Mesendoderm (in vitro differentiated cells): Measurements from ENCODE around the gene KIF18A.

Source experiments
- DNase-seq: peaks from one replicate; pipeline ENCODE4 v3.0.0; 2013
- H2AK5ac ChIP-seq: 2 replicates; pipeline ENCODE4 v1.6.1; 2013; ENCODE audit warnings: low read length, inconsistent platforms
- H2BK120ac ChIP-seq: 2 replicates; pipeline ENCODE4 v1.6.1; 2013; ENCODE audit warnings: low read depth, mild to moderate bottlenecking, low read length, moderate library complexity, mixed read lengths
- H2BK15ac ChIP-seq: replicated peaks from 2 replicates; pipeline ENCODE4 v1.6.1; 2013; ENCODE audit warnings: low read depth, mild to moderate bottlenecking, moderate library complexity
- H2BK5ac ChIP-seq: 2 replicates; pipeline ENCODE4 v1.6.1; 2013; ENCODE audit warnings: low read length, inconsistent platforms
- H3K18ac ChIP-seq: 2 replicates; pipeline ENCODE4 v1.6.1; 2013; ENCODE audit warnings: mild to moderate bottlenecking, low read length, mixed read lengths
- H3K23ac ChIP-seq: one replicate; pipeline ENCODE4 v1.6.1; 2013; ENCODE audit warnings: low read length
- H3K27ac ChIP-seq: 2 replicates; pipeline ENCODE4 v1.5.1; 2013; ENCODE audit warnings: low read depth, mild to moderate bottlenecking, inconsistent platforms, low read length, moderate library complexity
- H3K27me3 ChIP-seq: 2 replicates; pipeline ENCODE4 v1.6.1; 2013; ENCODE audit warnings: low read length, control low read depth, mild to moderate bottlenecking, inconsistent platforms; ENCODE audit not compliant: insufficient read depth, poor library complexity
- H3K36me3 ChIP-seq: 2 replicates; pipeline ENCODE4 v1.6.1; 2013; ENCODE audit warnings: low read length, inconsistent platforms; ENCODE audit not compliant: control insufficient read depth, insufficient read depth
- H3K4ac ChIP-seq: one replicate; pipeline ENCODE4 v1.6.1; 2013; ENCODE audit warnings: low read depth, mild to moderate bottlenecking, low read length, moderate library complexity
- H3K4me1 ChIP-seq: 2 replicates; pipeline ENCODE4 v1.6.1; 2013; ENCODE audit warnings: low read depth, low read length, inconsistent platforms; ENCODE audit not compliant: control insufficient read depth
- H3K4me2 ChIP-seq: 2 replicates; pipeline ENCODE4 v1.6.1; 2013; ENCODE audit warnings: low read length
- H3K4me3 ChIP-seq: 2 replicates; pipeline ENCODE4 v1.5.1; 2013; ENCODE audit warnings: mild to moderate bottlenecking, low read length
- H3K56ac ChIP-seq: one replicate; pipeline ENCODE4 v1.6.1; 2013; ENCODE audit warnings: low read length
- H3K79me1 ChIP-seq: 2 replicates; pipeline ENCODE4 v1.6.1; 2013; ENCODE audit warnings: low read length, inconsistent platforms
- H3K79me2 ChIP-seq: 2 replicates; pipeline ENCODE4 v1.6.1; 2013; ENCODE audit warnings: mild to moderate bottlenecking, low read length; ENCODE audit not compliant: control insufficient read depth, insufficient read depth
- H3K9ac ChIP-seq: 2 replicates; pipeline ENCODE4 v1.6.1; 2013; ENCODE audit warnings: low read length, inconsistent platforms
- H4K5ac ChIP-seq: one replicate; pipeline ENCODE4 v1.6.1; 2013; ENCODE audit warnings: low read length
- H4K8ac ChIP-seq: one replicate; pipeline ENCODE4 v1.6.1; 2013; ENCODE audit warnings: low read depth, mild to moderate bottlenecking, control low read depth, low read length, moderate library complexity
- WGBS: extraction: QIAGEN DNeasy Blood & Tissue Kit; methylation state at CpG from one replicate; pipeline ENCODE4 v1.1.7; 2013; ENCODE audit warnings: low lambda C conversion rate, missing lambda C conversion rate; ENCODE audit not compliant: insufficient coverage; ENCODE audit errors: extremely low coverage; 5-methylcytosine and 5-hydroxymethylcytosine counted together

The KIF18A gene

DNA sequence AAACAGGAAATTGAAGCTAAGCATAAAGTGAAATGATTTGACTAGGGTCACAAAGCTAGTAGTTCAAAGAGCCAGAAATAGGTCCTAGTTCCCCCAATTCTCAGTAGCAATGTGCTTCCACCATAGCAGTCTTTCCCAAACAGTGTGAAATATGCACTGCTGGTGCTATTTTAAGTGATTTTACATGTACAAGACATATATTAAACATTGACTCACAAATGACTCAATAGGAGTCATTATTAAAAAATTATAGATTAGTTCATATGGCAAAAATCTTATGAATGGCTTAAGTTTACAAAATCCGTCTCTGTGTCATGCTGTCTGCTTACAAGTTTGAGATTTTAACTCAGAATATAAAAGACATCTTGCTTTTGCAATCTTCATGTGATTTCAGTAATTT, 21.4 kb downstream of the KIF18A start:
- Histone ChIP-seq H3K4ac (no peak overlapping the region), H3K79me2 (no peaks in the 10 kb centered on the region), H3K56ac (no peak overlapping the region), H3K27me3 (no peaks in the 10 kb centered on the region), H2BK5ac (no peak overlapping the region), H3K4me2 (no peak overlapping the region), H2AK5ac (no peak overlapping the region), H3K4me1 (no peaks in the 10 kb centered on the region), H3K4me3 (no peak overlapping the region), H3K27ac (no peak overlapping the region), H3K36me3 (no peaks in the 10 kb centered on the region), H3K79me1 (no peaks in the 10 kb centered on the region), H3K18ac (no peak overlapping the region), H4K8ac (no peak overlapping the region), H3K23ac (no peak overlapping the region), H3K9ac (no peak overlapping the region), H2BK15ac (no peak overlapping the region), H4K5ac (no peak overlapping the region), H2BK120ac (no peak overlapping the region)
- DNase-seq, result no peak
- WGBS, result no CpG with 5 or more reads among the region's 1 CpG

- Histone ChIP-seq H3K4me2 (no peak overlapping the region), H3K56ac (no peak overlapping the region), H3K9ac (no peak overlapping the region), H3K27ac (no peak overlapping the region), H3K4ac (no peak overlapping the region), H4K5ac (no peak overlapping the region), H3K79me1 (no peaks in the 10 kb centered on the region), H3K23ac (no peak overlapping the region), H2BK120ac (no peak overlapping the region), H3K4me1 (no peaks in the 10 kb centered on the region), H2BK5ac (no peak overlapping the region), H3K79me2 (no peaks in the 10 kb centered on the region), H3K27me3 (no peaks in the 10 kb centered on the region), H3K18ac (no peak overlapping the region), H2AK5ac (no peak overlapping the region), H4K8ac (no peak overlapping the region), H3K4me3 (no peak overlapping the region), H2BK15ac (no peak overlapping the region), H3K36me3 (no peaks in the 10 kb centered on the region)
- DNase-seq, result no peak
- WGBS, result 100% methylated on average over 1 of the region's 1 CpG
These were observed 24.8 kb downstream of the KIF18A start for GRCh38 chr11:28083118-28083517.

- Histone ChIP-seq H2AK5ac (no peak overlapping the region), H2BK120ac (no peak overlapping the region), H2BK15ac (no peak overlapping the region), H3K9ac (no peak overlapping the region), H2BK5ac (no peak overlapping the region), H3K79me2 (no peaks in the 10 kb centered on the region), H3K4me2 (no peak overlapping the region), H3K27ac (no peak overlapping the region), H3K4me3 (no peak overlapping the region), H3K4ac (no peak overlapping the region), H3K4me1 (no peaks in the 10 kb centered on the region), H4K5ac (no peak overlapping the region), H3K79me1 (no peaks in the 10 kb centered on the region), H3K56ac (no peak overlapping the region), H3K18ac (no peak overlapping the region), H4K8ac (no peak overlapping the region), H3K27me3 (no peaks in the 10 kb centered on the region), H3K36me3 (no peaks in the 10 kb centered on the region), H3K23ac (no peak overlapping the region)
- no peak for DNase-seq
- no CpG with 5 or more reads among the region's 3 CpGs for WGBS
These were observed 30.4 kb downstream of the KIF18A start for GRCh38 chr11:28077521-28077920.

DNA sequence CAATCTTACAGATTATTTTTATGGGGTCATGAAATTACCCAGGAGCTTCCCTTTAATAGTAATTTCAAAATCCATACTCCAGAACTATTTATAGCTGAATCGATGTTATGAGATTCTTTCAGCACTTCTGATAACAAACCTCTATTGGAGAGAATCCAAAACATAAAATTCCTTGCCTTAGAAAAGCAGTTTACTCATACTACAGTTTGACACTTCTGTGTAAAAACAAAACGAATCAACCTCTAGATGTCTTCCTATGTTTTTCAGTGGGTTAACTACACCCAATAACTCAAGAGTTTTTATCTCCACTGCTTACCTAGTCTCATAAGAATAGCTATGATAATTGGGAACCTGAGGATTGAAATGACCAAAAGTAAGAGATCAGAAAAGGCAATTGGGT, 35.6 kb downstream of the KIF18A start:
- Histone ChIP-seq H3K56ac (no peak overlapping the region), H3K79me2 (no peaks in the 10 kb centered on the region), H3K27ac (no peak overlapping the region), H3K9ac (no peak overlapping the region), H2AK5ac (no peak overlapping the region), H3K27me3 (no peaks in the 10 kb centered on the region), H3K4me2 (no peak overlapping the region), H3K4ac (no peak overlapping the region), H2BK5ac (no peak overlapping the region), H4K8ac (no peak overlapping the region), H3K36me3 (no peaks in the 10 kb centered on the region), H4K5ac (no peak overlapping the region), H3K79me1 (no peaks in the 10 kb centered on the region), H2BK15ac (no peak overlapping the region), H3K4me1 (no peaks in the 10 kb centered on the region), H3K18ac (no peak overlapping the region), H2BK120ac (no peak overlapping the region), H3K23ac (no peak overlapping the region), H3K4me3 (no peak overlapping the region)
- no peak for DNase-seq
- no CpG with 5 or more reads among the region's 2 CpGs for WGBS

DNA sequence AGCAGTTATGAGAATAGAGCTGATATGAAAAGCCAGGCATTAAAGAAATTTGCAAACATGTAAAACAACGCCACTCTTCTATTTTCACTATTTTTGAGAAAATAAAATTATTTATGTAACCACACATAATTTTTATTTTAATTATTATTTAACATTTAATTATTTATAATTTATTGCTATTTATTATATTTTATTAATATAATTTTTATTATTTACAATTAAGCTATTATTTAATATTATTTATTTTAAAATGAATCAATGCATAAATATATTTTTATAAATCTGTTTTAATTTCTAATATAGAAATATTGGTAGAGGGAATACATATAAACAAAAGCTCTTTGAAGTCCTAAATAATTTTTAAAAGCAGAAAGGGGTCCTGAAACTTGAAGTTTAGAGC, 36.7 kb downstream of the KIF18A start:
- no peak overlapping the region for H3K18ac ChIP-seq
- no peaks in the 10 kb centered on the region for H3K27me3 ChIP-seq
- no peak overlapping the region for H3K56ac ChIP-seq
- no peaks in the 10 kb centered on the region for H3K4me1 ChIP-seq
- H2BK120ac ChIP-seq, result no peak overlapping the region
- no peak for DNase-seq
- H4K8ac ChIP-seq, result no peak overlapping the region
- no peaks in the 10 kb centered on the region for H3K36me3 ChIP-seq
- no peak overlapping the region for H3K4me2 ChIP-seq
- no peak overlapping the region for H3K4ac ChIP-seq
- H3K79me1 ChIP-seq, result no peaks in the 10 kb centered on the region
- no peak overlapping the region for H3K23ac ChIP-seq
- WGBS, result no CpG with 5 or more reads among the region's 1 CpG
- no peaks in the 10 kb centered on the region for H3K79me2 ChIP-seq
- H3K27ac ChIP-seq, result no peak overlapping the region
- no peak overlapping the region for H4K5ac ChIP-seq
- no peak overlapping the region for H2BK5ac ChIP-seq
- H2AK5ac ChIP-seq, result no peak overlapping the region
- H3K9ac ChIP-seq, result no peak overlapping the region
- no peak overlapping the region for H2BK15ac ChIP-seq
- H3K4me3 ChIP-seq, result no peak overlapping the region

DNA sequence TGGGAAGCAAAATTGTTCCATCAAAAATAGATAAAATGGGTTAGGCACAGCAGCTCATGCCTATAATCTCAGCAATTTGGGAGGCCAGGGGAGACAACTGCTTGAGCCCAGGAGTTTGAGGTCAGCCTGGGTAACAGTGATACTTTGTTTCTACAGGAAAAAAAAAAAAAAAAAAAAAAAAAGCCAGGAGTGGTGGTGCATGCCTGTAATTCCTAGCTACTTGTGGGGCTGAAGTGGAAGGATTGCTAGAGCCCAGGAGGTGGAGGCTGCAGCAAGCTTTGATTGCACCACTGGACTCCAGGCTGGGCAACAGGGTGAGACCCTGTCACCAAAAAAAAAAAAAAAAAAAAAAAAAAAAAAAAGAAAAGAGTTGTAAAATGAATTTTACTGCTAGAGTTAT, 49.6 kb downstream of the KIF18A start:
- Histone ChIP-seq H3K79me2 (no peaks in the 10 kb centered on the region), H3K27me3 (no peaks in the 10 kb centered on the region), H3K4me2 (no peak overlapping the region), H2AK5ac (no peak overlapping the region), H3K56ac (no peak overlapping the region), H4K5ac (no peak overlapping the region), H3K27ac (no peak overlapping the region), H2BK15ac (no peak overlapping the region), H3K4me3 (no peak overlapping the region), H3K18ac (no peak overlapping the region), H3K4ac (no peak overlapping the region), H3K9ac (no peak overlapping the region), H3K4me1 (no peaks in the 10 kb centered on the region), H3K36me3 (peaks cover 2% of the 10 kb centered on the region), H4K8ac (no peak overlapping the region), H3K79me1 (no peaks in the 10 kb centered on the region), H2BK120ac (no peak overlapping the region), H2BK5ac (no peak overlapping the region), H3K23ac (no peak overlapping the region)
- peak; percentile 15 for DNase-seq
